Right hindlimb (tissue), 1 donor: Measurements from ENCODE around the gene EPB41L4B.
"Not testable (repeated sequence)": the region's sequence is repeated elsewhere in the genome, so short reads cannot be mapped to it uniquely, and the experiment has no call there.

Experiments
- DNase-seq: peaks from one replicate; pipeline ENCODE4 v3.0.0-alpha.2; 2018

Gene EPB41L4B

DNA sequence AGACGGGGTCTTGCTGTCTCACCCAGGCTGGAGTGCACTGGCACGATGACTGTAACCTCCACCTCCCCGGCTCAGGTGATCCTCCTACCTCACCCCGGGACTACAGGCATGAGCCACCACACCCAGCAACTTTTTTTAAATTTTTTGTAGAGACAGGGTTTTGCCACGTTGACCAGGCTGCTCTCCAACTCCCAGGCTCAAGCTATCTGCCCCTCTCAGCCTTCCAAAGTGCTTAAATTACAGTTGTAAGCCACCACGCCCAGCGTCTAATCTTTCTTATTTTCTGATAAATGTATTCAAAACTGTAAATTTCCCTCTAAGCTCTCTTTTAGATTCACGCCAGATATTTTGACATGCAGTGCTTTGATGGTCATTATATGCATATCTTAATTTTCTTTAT is 164.2 kb downstream of the EPB41L4B start:
- DNase-seq: no peak

DNA sequence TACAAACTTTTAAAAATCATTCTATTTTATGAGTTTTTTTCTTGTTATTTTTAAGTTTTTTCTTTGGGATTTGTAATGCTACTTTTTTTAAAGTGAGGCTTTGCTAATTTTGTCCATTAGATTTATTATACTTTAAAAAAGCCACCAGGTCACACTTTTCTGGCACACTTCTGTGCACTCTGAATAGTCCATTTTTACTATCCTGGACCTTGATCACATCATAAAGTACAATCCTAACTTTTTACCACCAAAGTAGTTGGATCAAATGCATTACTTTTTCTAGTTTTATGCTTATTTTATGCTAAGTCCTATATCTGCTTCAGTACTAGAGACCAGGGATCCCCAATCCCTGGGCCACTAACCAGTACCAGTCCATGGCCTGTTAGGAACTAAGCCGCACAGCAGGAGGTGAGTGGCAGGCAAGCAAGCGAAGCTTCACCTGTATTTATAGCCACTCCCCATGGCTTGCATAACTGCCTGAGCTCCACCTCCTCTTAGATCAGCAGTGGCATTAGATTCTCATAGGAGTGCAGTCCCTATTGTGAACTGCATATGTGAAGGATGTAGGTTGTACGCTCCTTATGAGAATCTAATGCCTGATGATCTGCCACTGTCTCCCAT is 169.8 kb downstream of the EPB41L4B start:
- DNase-seq: no peak

GRCh38 chr9:109149722-109150121 is 171.1 kb downstream of the EPB41L4B start:
- DNase-seq: no peak

GRCh38 chr9:109149089-109149488 is 171.8 kb downstream of the EPB41L4B start:
- no peak for DNase-seq

DNA sequence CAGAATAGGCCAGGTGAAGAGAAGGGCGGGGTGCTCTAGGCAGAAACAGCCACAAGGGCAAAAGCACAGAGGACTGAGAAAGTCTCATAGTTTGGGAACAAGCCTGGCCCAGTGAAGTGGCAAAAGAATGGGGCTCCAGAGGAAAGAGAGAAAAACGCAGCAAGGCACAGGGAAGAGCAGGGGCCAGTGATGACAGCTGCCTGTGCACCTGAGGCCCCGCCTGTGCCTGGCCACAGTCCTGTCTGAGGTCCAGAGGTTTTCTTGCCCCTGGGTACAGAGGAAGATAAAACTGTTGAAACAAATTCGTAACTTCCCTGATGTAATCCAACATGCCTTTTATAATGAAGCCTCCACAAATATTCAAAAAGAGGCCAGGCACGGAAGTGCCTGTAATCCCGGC is 175.8 kb downstream of the EPB41L4B start:
- no peak for DNase-seq

DNA sequence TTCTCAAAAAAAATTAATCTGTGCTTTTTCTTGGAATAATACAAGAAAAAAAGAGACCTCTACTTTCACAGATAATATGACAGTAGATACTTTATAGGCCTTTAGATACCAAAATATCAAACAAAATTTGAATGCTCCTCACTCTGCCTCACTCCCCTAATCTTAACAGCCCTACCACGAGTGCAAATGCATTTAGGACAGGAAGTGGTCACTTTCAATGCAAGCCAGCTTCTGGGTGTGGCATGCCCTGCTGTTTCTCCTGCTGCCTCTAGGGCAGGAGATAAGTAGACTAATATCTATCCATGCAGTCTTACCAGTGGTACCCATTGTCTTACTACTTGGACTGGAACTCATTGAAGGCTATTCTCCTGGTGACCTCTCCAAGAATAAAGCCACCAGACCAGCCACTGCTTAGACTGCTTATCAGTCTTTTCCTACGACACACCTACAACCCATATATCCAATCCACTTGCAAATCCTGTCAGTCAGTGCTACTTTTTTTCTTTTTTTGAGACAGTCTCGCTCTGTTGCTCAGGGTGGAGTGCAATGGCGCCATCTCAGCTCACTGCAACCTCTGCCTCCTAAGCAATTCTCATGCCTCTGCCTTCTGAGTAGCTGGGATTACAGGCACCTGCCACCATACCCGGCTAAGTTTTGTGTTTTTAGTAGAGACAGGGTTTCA is 176.8 kb downstream of the EPB41L4B start:
- DNase-seq: no peak

- DNase-seq: no peak
These were observed 179.5 kb downstream of the EPB41L4B start for GRCh38 chr9:109141375-109141774.

DNA sequence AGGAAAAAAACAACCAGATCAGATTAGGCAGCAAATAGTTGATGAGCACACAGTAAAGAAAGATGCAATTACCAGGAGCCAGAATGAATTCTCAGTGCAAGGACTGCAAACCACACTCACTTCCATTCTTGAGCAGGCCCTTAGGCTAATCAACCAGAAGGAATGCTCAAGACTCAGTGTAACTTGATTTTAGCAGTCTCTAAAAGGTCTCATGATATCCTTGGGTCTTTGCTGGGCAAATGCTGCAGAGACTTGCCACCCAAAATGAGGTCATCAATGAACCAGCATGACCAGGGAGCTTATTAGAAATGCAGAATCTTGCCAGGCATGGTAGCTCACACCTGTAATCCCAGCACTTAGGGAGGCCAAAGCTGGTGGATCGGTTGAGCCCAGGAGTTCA is 181.0 kb downstream of the EPB41L4B start:
- DNase-seq: no peak

DNA sequence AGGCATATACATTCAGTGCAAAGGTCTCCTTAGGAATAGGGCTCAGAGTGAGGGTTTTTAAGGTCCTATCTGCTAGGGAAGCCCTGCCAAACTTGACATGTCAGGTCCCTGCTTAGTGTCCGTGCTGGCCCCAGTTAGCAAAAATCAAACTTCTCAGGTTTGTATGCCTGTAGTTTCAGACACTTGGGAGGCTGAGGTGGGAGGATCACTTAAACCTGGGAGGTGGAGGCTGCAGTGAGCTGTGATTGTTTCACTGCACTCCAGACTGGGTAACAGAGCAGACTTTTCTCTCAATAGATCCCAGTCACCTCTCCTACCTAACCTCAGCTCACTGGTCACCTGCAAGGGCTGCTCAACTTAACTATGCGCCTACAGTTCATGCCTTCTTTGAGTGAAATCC is 182.4 kb downstream of the EPB41L4B start:
- DNase-seq: no peak

DNA sequence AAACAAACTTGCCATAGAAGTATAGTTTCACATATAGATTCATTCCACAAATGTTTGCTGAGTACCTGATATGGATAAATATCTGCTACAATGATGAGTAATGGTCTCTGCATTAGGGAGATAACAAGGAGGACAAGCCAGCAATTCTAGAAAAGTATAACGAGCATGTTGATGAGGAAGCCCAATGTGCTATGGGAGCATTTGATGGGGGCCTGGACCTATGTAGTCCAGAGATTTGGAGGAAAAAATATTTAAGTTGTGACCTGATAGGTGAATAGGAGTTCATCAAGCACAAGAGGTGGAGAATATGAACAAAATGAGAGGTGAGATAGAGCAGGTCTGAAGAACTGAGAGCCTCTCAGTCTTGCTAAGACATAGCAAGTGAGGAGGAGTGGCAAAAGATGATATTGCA is 186.7 kb downstream of the EPB41L4B start:
- no peak for DNase-seq

- no peak for DNase-seq
These were observed 187.3 kb downstream of the EPB41L4B start for GRCh38 chr9:109133533-109133932.

GRCh38 chr9:109132567-109133021 is 188.3 kb downstream of the EPB41L4B start:
- DNase-seq: no peak

DNA sequence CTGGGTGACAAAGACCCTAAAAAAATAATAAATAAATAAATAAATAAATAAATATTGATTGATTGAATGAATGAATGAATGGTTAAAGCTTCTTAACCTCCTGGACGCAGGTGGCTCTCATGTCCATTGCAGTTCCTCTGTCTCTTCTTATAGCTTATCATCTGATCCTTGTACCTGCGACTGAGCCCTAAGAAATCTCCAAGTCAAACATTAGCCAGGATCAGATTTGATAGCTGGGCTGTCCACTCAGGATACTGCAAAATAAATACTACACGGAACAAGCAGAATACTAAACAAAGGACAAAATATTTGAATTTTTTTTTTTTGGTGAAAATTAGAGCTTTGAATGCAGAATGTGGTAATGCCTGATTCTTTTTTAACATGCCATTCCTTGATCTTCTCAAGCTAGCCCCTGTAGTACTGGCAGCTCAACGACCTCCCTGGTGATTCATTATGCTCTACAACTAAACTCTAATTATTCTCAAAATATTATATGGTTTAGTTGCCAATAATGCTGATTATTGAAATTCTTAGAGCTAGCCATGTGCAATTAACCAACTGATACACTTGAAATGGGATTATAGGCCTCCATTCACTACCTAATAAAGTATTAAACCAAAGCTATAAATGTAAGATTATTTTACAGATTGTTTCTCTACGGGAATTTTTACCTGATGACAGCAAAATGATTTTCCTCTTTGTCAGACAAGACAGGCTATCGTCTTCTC is 191.2 kb downstream of the EPB41L4B start:
- DNase-seq: no peak

DNA sequence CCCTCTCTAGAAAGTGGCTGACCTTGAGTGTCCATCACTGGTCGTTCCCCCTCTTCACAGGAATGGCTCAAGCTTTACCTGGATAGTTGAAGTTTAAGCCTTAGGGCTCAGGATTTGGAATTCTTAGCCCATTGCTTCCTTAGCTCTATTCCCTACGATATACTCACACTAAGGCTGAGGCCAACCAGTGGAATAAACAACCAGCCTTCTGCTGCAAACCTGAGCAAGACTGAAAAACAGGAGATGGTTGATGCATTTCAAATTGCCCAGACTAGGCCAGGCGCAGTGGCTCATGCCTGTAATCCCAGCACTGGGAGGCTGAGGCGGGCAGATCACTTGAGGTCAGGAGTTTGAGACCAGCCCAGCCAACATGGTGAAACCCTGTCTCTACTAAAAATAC is 194.2 kb downstream of the EPB41L4B start:
- DNase-seq: not testable (repeated sequence)

DNA sequence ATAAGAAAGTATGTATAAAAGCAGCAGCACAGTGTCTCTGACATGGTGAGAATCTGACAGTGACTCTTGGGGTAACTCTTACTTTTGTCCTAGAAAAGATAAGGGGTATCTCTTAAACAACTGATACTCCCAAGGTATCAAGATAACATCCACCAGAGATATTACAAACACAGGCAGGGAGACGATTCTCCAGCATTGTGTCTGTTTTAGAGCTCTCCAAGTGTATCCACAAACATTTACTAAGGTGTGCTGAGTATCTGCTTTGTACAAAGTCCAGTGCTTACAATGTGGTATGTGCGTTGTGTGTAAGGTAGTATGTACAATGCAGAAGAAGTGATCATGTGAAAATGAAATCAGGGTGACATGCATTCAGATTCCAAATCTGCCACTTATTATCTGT is 196.7 kb downstream of the EPB41L4B start:
- no peak for DNase-seq

GRCh38 chr9:109122726-109123621 is 197.9 kb downstream of the EPB41L4B start:
- no peak for DNase-seq
